Colonic mucosa (tissue), 4 donors: ENCODE results near the gene EP300. TPM values are rescaled to one million over a fixed set of nuclear protein-coding genes. Genes with fewer than 3 reads are reported as not detected.
"Not testable (repeated sequence)": the region's sequence is repeated elsewhere in the genome, so short reads cannot be mapped to it uniquely, and the experiment has no call there.

Experiments
- DNase-seq: peaks from one replicate; pipeline ENCODE4 v3.0.0-alpha.2; 2020
- H3K27ac ChIP-seq: fragments of 200-600 bp; one replicate; pipeline ENCODE4 v1.8.0; 2021
- H3K27me3 ChIP-seq: fragments of 200-600 bp; one replicate; pipeline ENCODE4 v1.8.0; 2021
- H3K36me3 ChIP-seq: fragments of 200-600 bp; one replicate; pipeline ENCODE4 v1.8.0; 2021
- H3K4me1 ChIP-seq: fragments of 200-600 bp; one replicate; pipeline ENCODE4 v1.8.0; 2021; ENCODE audit warnings: mild to moderate bottlenecking
- H3K4me3 ChIP-seq: fragments of 200-600 bp; one replicate; pipeline ENCODE4 v1.8.0; 2021
- H3K9ac ChIP-seq, 2 donors: one replicate each; pipeline ENCODE4 v1.7.0; 2013; ENCODE audit warnings: control low read depth in 2 of 2, low read depth in 2 of 2, low read length in 2 of 2
- H3K9me3 ChIP-seq: fragments of 200-600 bp; one replicate; pipeline ENCODE4 v1.8.0; 2021
- intact Hi-C: fragments of 100-400 bp; cut with DNase I; formaldehyde crosslinking; loops from one replicate; pipeline ENCODE4 v1.14.1; 2022
- total RNA-seq, 2 donors: library from RNA; stranded (reverse); fragmentation: NEBNext Ultra II Directional in 1 of 2; extraction: Animal tissue kit (Norgen Biotek cat#: 25700) in 1 of 2; gene quantifications; one replicate each; pipeline ENCODE4 v1.2.1, GENCODE V29; 2021
- TF ChIP-seq, protein P1 (sequence below): fragments of 200-600 bp; IDR thresholded peaks from one replicate; pipeline ENCODE4 v1.8.0; 2022; ENCODE audit warnings: antibody characterized with exemption, mild to moderate bottlenecking
- donor health status: healthy.
- donor health status: DM: no; HTN: no; CAD: no.
- donor health status: DM: no; HTN: no; CAD: no.

Gene EP300
- total RNA-seq = 10 to 100 TPM; 59.5 to 65.7 TPM

- H3K36me3 ChIP-seq = no peaks in the 10 kb centered on the region
- peak; percentile 89 for DNase-seq
- no peaks in the 10 kb centered on the region for H3K27me3 ChIP-seq
- TF ChIP-seq, protein P1, sequence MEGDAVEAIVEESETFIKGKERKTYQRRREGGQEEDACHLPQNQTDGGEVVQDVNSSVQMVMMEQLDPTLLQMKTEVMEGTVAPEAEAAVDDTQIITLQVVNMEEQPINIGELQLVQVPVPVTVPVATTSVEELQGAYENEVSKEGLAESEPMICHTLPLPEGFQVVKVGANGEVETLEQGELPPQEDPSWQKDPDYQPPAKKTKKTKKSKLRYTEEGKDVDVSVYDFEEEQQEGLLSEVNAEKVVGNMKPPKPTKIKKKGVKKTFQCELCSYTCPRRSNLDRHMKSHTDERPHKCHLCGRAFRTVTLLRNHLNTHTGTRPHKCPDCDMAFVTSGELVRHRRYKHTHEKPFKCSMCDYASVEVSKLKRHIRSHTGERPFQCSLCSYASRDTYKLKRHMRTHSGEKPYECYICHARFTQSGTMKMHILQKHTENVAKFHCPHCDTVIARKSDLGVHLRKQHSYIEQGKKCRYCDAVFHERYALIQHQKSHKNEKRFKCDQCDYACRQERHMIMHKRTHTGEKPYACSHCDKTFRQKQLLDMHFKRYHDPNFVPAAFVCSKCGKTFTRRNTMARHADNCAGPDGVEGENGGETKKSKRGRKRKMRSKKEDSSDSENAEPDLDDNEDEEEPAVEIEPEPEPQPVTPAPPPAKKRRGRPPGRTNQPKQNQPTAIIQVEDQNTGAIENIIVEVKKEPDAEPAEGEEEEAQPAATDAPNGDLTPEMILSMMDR = no peak
- H3K9ac ChIP-seq = peak within 1 kb of the TSS; percentile 86 to 89
- no peaks in the 10 kb centered on the region for H3K9me3 ChIP-seq
- no peaks in the 10 kb centered on the region for H3K4me1 ChIP-seq
- peak within 1 kb of the TSS; percentile 97 for H3K27ac ChIP-seq
- peak within 1 kb of the TSS; percentile 96 for H3K4me3 ChIP-seq
- intact Hi-C loops = loop anchor here (5.0 kb wide), 2 partner anchors 70 to 140 kb away; partner anchors contain the start of gene RBX1
Measured at GRCh38 chr22:41092023-41092817, at the start of gene EP300. EP300 (plus strand) TSS chr22:41092592; CDS start chr22:41093005, 413 bp downstream.

DNA sequence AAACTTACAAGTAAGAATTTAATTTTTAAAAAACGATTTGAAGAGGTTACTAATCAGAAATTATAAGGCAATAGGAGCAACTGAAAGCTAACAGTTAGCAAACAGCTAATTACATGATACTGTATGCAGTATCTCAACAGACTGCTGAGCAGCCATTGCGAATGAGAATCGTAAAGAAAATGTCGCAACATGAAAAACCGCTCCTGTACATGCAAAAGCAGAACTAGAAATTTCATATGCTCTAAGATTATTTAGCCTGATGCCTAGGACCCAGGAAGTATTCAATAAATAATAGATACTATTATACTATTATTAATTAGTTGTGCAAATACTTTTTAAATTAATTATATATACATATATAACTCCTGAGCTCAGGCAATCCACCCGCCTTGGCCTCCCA lies 48.7 kb upstream of the EP300 start:
- H3K4me1 ChIP-seq = no peaks in the 10 kb centered on the region
- no peak overlapping the region for H3K27ac ChIP-seq
- H3K27me3 ChIP-seq = no peaks in the 10 kb centered on the region
- no peak overlapping the region for H3K4me3 ChIP-seq
- TF ChIP-seq, protein P1 = no peak
- no peaks in the 10 kb centered on the region for H3K36me3 ChIP-seq
- intact Hi-C loops = no loop called here
- H3K9me3 ChIP-seq = no peaks in the 10 kb centered on the region
- DNase-seq = no peak
- H3K9ac ChIP-seq = no peak overlapping the region

DNA sequence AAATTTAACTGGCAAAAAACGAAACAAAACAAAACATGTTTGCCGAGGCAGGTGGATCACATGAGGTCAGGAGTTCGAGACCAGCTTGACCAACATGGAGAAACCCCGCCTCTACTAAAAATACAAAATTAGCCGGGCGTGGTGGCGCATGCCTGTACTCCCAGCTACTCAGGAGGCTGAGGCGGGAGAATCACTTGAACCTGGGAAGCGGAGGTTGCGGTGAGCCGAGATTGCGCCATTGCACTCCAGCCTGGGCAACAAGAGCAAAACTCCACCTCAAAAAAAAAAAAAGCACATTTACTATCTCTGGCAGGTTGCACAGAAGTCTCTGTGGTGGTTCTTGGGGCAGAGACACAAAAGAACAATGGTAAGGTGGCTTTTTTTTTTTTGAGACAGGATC lies 46.8 kb upstream of the EP300 start:
- H3K4me3 ChIP-seq, H3K9ac ChIP-seq, H3K4me1 ChIP-seq, H3K9me3 ChIP-seq, DNase-seq, H3K27me3 ChIP-seq, intact Hi-C loops, H3K27ac ChIP-seq, H3K36me3 ChIP-seq: not testable (repeated sequence)

DNA sequence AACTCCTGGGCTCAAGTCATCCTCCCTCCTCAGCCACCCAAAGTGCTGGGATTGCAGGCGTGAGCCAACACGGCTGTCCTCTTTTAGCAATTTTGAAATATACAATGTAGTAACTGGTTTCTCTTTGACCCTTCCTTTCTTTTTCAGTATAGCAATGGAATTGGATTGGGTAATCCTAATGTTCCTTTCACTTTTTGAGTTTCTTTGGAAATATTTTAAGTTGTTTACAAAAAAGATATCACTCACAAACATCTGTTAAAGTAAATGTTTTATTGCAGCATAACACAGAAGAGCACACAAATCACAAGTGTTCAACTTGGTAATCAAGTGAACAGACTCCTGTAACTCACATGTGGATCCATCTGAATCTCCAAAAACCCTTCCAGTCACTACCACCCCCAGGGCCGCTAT lies 44.6 kb upstream of the EP300 start:
- intact Hi-C loops = no loop called here
- Histone ChIP-seq H3K9me3 (no peaks in the 10 kb centered on the region), H3K27ac (no peak overlapping the region), H3K9ac (no peak overlapping the region), H3K27me3 (no peaks in the 10 kb centered on the region), H3K4me3 (no peak overlapping the region), H3K4me1 (no peaks in the 10 kb centered on the region), H3K36me3 (no peaks in the 10 kb centered on the region)
- DNase-seq = no peak
- TF ChIP-seq, protein P1 = no peak

GRCh38 chr22:41048345-41048744 lies 44.0 kb upstream of the EP300 start:
- intact Hi-C loops = not testable (repeated sequence)
- peak overlapping the region; percentile 20 for H3K27ac ChIP-seq

DNA sequence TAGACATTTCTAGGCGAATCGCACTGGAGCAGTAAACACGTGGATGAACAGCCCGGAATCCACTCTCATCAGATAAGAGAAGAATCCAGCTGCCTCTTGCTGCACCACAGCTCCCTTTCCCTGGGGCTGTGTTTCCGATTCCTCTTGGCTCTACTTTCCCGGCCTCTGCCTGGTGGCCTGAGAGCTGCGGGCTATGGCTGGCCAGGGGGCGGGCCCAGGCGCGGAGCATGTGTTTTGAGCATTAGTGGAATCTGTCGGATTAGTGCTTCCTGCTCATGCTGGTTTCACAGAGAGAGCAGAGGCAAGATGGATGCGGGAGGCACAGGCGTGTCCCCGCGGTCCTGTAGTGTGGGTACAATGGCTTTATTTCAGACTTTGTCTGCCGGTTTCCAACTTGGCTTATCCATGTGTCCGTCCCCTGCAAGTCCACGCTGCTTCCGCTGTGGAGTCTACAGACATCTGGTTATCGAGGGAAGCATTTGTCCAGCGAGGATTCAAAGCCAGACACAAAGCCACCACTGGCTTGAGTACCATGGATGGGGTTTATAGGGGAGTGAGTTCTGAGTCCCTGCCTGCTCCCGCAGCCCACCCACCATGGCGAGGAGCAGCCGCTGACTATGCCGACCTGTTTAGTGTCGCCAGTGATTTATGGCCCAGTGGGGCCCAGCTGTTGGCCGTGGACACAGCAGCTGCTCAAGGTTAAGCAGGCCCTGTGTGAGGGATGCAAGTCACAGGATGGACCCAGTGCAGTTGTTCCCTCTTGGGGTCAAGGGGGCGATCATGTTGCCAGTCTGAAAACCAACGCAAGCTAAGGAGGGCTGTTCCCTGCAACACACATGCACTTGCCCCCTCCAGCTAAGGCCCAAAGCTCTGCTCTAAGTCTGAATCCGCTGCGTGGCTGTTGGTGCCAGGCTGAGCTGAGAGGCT lies 43.3 kb upstream of the EP300 start:
- H3K36me3 ChIP-seq = no peaks in the 10 kb centered on the region
- DNase-seq = peak; percentile 52
- no peaks in the 10 kb centered on the region for H3K9me3 ChIP-seq
- no peak overlapping the region for H3K4me3 ChIP-seq
- no peaks in the 10 kb centered on the region for H3K4me1 ChIP-seq
- intact Hi-C loops = no loop called here
- H3K9ac ChIP-seq = peak overlapping the region in 1 of 2 donors; percentile 40
- no peaks in the 10 kb centered on the region for H3K27me3 ChIP-seq
- peak overlapping the region; percentile 20 for H3K27ac ChIP-seq
- TF ChIP-seq, protein P1 = no peak

More at GRCh38 chr22:41048345-41048744, 44.0 kb upstream of the EP300 start:
- not testable (repeated sequence) for H3K27me3 ChIP-seq, H3K4me3 ChIP-seq, H3K9me3 ChIP-seq, H3K4me1 ChIP-seq, H3K36me3 ChIP-seq, DNase-seq
- peak overlapping the region in 1 of 2 donors; percentile 40 for H3K9ac ChIP-seq

- H3K36me3 ChIP-seq, intact Hi-C loops, H3K9ac ChIP-seq, H3K27ac ChIP-seq, DNase-seq, H3K27me3 ChIP-seq, H3K4me3 ChIP-seq, H3K4me1 ChIP-seq, H3K9me3 ChIP-seq: not testable (repeated sequence)
Measured at GRCh38 chr22:41049795-41050194, 42.6 kb upstream of the EP300 start.
